Measurements from ENCODE around the gene ETS2. TPM values are rescaled to one million over a fixed set of nuclear protein-coding genes. Genes with fewer than 3 reads are reported as not detected.

ETS2 gene
- total RNA-seq, 2 donors from 2014 or later, result 110 to 185 TPM

DNA sequence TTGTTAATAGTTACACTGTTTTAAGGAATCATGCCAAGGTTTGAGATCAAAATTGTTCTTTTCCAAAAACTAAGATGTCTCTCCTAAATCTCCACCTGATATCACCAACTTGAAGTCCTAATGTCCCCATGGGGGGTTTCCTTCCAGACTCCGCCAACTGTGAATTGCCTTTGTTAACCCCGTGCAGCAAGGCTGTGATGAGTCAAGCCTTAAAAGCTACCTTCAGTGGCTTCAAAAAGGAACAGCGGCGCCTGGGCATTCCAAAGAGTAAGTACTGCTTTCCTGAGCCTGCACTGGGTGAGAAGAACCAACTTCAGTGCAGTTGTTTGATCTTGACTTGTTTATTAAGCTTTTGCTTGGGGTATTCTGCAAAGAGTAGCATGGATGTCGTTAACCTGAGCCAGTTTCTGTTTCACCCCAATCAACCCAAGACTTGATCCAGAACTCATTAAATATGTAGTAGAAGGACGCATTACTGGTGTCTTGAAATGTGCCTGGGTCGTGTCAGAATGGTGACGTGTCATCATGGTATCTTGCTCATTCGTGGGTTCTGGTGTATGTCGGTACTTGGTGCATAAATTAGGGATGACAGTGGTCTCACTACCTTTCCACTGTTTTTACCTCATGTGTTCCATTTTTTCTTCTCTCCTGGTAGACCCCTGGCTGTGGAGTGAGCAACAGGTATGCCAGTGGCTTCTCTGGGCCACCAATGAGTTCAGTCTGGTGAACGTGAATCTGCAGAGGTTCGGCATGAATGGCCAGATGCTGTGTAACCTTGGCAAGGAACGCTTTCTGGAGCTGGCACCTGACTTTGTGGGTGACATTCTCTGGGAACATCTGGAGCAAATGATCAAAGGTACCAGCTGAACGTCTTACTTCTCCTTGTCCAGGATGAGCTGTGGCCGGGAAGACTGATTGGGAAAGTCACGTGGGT lies 8.7 kb downstream of the ETS2 start:
- peak; percentile 41 for DNase-seq
- no peaks in the 10 kb centered on the region for H3K27me3 ChIP-seq
- TF ChIP-seq, protein P1, sequence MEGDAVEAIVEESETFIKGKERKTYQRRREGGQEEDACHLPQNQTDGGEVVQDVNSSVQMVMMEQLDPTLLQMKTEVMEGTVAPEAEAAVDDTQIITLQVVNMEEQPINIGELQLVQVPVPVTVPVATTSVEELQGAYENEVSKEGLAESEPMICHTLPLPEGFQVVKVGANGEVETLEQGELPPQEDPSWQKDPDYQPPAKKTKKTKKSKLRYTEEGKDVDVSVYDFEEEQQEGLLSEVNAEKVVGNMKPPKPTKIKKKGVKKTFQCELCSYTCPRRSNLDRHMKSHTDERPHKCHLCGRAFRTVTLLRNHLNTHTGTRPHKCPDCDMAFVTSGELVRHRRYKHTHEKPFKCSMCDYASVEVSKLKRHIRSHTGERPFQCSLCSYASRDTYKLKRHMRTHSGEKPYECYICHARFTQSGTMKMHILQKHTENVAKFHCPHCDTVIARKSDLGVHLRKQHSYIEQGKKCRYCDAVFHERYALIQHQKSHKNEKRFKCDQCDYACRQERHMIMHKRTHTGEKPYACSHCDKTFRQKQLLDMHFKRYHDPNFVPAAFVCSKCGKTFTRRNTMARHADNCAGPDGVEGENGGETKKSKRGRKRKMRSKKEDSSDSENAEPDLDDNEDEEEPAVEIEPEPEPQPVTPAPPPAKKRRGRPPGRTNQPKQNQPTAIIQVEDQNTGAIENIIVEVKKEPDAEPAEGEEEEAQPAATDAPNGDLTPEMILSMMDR (IDR thresholded peaks at IDR 0.05), result no peak
- intact Hi-C loops (cut with DNase I), result loop anchor here (5.0 kb wide), 1 partner anchor 98 kb away; no protein-coding TSS in a partner anchor
- H3K4me3 ChIP-seq, result no peak overlapping the region
- peak overlapping the region in 1 of 2 donors; percentile 60 for H3K9ac ChIP-seq (ENCODE audit: low read depth in 2 of 2, low read length in 2 of 2)
- H3K36me3 ChIP-seq, result peaks cover 18% of the 10 kb centered on the region
- peaks cover 23% of the 10 kb centered on the region for H3K4me1 ChIP-seq
- H3K9me3 ChIP-seq, result no peaks in the 10 kb centered on the region
- peak overlapping the region; percentile 95 for H3K27ac ChIP-seq

DNA sequence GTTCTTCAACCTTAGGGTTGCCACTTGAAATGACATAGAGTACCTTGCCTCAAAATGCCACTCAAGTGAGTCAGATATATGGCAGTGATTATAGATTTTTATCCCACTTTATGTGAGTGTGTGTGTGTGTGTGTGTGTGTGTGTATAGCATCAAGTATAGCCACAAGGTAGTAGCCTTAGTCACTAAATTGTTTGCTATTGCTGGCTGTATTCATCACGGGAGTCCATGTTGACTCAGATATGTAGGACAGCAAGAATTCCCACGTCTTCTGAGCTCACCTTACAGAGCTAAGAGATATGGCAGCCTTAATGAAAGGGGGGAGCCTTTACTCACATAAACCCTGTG lies 9.3 kb downstream of the ETS2 start:
- DNase-seq, result no peak

DNA sequence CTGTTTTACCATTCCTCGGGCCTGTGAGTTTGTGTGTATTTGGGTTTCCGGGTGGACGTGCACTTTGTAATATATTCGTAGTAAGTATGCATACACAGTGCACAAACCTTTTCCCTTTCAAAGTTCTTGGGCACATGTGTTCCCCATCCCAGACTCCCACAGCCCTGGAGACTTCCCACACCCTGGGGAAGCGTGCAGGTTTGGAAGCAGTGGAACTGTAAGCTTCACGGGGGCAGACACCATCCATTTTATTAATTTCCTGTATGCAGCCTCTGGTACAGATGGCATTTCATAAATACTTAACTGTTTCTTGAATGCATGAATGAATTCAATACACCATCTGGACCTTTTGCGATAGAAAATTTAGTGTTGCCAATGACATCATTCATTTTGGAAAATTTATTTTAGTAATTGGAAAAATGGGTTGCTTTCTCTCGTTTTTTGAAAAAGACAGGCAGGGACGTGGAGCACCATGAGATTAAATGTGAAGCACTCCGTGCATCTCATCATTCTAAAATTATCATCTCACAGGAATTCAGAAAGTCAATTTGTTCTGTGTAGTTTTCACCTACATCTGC lies 10.8 kb downstream of the ETS2 start:
- H3K9ac ChIP-seq (ENCODE audit: low read depth in 2 of 2, low read length in 2 of 2), result peak overlapping the region in 1 of 2 donors; percentile 30
- H3K27ac ChIP-seq, result peak overlapping the region; percentile 63
- peaks cover 22% of the 10 kb centered on the region for H3K36me3 ChIP-seq

More for the DNA sequence above, 9.3 kb downstream of the ETS2 start:
- Histone ChIP-seq H3K36me3 (peaks cover 22% of the 10 kb centered on the region), H3K27me3 (no peaks in the 10 kb centered on the region), H3K4me1 (peaks cover 28% of the 10 kb centered on the region), H3K9me3 (no peaks in the 10 kb centered on the region), H3K9ac (ENCODE audit: low read depth in 2 of 2, low read length in 2 of 2) (peak overlapping the region in 1 of 2 donors; percentile 60), H3K4me3 (no peak overlapping the region), H3K27ac (peak overlapping the region; percentile 95)
- intact Hi-C loops (cut with DNase I), result no loop called here
- TF ChIP-seq, protein P1 (IDR thresholded peaks at IDR 0.05), result no peak

DNA sequence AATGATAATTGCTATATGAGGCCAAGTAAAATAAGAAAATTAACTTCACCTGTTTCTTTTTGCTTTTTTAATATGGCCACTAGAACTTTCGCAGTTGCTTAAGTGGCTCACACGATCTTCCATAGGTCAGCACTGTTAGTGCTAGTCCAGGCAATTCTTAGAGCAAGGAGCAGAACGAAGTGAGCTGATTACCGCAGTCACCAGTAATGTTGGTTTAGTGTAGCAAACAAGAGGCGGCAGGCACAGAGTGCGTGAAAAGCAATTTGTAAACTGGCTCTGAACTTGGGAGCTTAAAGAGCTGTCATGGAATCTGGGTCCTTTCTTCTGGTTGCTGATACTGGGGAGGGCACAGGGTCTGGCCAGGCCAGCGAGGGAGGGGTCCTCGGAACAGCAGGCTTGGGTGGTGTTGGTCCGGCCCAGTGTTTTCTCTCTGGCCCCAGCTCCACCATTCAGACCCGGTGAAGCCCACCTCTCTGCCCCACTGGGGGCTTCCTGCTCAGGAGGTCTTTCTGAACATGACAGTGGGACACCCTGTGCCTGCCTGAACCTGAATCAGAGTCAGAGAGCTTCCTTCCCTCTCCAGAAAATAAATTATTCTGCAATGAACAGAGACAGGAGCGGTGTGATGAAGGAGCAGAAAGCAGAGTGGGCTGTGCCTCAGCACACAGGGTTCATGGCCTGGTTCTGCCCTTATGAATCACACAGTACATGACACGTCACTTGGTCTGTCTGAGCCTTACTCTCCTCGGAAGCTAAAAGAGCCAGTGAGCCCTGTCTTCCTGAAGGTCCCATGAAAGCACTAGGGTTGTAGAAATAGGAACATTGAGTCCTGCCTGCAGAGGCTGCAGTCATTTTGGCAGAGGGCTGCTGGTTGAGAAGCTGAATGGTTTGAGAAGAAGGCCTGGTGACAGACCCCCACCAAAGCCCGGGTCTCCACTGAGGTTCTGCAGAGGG lies 11.9 kb downstream of the ETS2 start:
- Histone ChIP-seq H3K4me1 (peaks cover 28% of the 10 kb centered on the region), H3K27ac (peak overlapping the region; percentile 63), H3K27me3 (no peaks in the 10 kb centered on the region), H3K9ac (ENCODE audit: low read depth in 2 of 2, low read length in 2 of 2) (peak overlapping the region; percentile 56 to 73), H3K36me3 (peaks cover 26% of the 10 kb centered on the region), H3K4me3 (no peak overlapping the region), H3K9me3 (no peaks in the 10 kb centered on the region)
- TF ChIP-seq, protein P1 (IDR thresholded peaks at IDR 0.05), result no peak
- no peak for DNase-seq
- intact Hi-C loops (cut with DNase I), result no loop called here

More for the DNA sequence above, 10.8 kb downstream of the ETS2 start:
- H3K9me3 ChIP-seq, result no peaks in the 10 kb centered on the region
- DNase-seq, result no peak
- peaks cover 28% of the 10 kb centered on the region for H3K4me1 ChIP-seq
- no peak overlapping the region for H3K4me3 ChIP-seq
- TF ChIP-seq, protein P1 (IDR thresholded peaks at IDR 0.05), result no peak
- H3K27me3 ChIP-seq, result no peaks in the 10 kb centered on the region
- intact Hi-C loops (cut with DNase I), result no loop called here

DNA sequence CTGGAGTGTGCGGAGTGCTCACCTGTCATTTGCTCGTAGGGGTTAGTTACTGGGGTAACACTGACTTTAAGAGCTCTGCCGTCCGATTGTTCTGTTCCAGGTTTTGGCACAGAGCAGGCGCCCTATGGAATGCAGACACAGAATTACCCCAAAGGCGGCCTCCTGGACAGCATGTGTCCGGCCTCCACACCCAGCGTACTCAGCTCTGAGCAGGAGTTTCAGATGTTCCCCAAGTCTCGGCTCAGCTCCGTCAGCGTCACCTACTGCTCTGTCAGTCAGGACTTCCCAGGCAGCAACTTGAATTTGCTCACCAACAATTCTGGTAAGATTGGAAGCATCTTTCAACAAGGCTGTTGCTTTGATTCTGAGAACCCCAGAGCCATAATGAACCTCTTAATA lies 12.6 kb downstream of the ETS2 start:
- Histone ChIP-seq H3K36me3 (peaks cover 30% of the 10 kb centered on the region), H3K4me1 (peaks cover 28% of the 10 kb centered on the region)

More for the DNA sequence above, 12.6 kb downstream of the ETS2 start:
- Histone ChIP-seq H3K9ac (ENCODE audit: low read depth in 2 of 2, low read length in 2 of 2) (peak overlapping the region in 1 of 2 donors; percentile 73), H3K27ac (peak overlapping the region; percentile 63), H3K4me3 (no peak overlapping the region), H3K9me3 (no peaks in the 10 kb centered on the region), H3K27me3 (no peaks in the 10 kb centered on the region)
- intact Hi-C loops (cut with DNase I), result no loop called here
- DNase-seq, result peak; percentile 28
- TF ChIP-seq, protein P1 (IDR thresholded peaks at IDR 0.05), result no peak

Measured in colonic mucosa (tissue), 4 donors.